IMR-90 (cell line): Measurements from ENCODE around the gene UBXN6.

Experiments used
- BHLHE40 ChIP-seq: fragments of 150-350 bp; IDR thresholded peaks from 2 replicates; pipeline ENCODE4 v1.6.1; 2016; ENCODE audit warnings: mild to moderate bottlenecking, low read depth, low read length
- CEBPB ChIP-seq: IDR thresholded peaks from 2 replicates; pipeline ENCODE4 v1.6.1; 2012; ENCODE audit warnings: low read depth, low read length, improper control_type of control experiment
- CTCF ChIP-seq: conservative IDR thresholded peaks from 2 replicates; pipeline ENCODE4 v1.5.1; 2012; ENCODE audit warnings: mild to moderate bottlenecking, low read depth, low read length, improper control_type of control experiment
- ELK1 ChIP-seq: fragments of 150-350 bp; IDR thresholded peaks from 2 replicates; pipeline ENCODE4 v1.6.1; 2016; ENCODE audit warnings: low read depth, mild to moderate bottlenecking, low read length, moderate library complexity, borderline replicate concordance
- FOS ChIP-seq: fragments of 150-350 bp; IDR thresholded peaks from 2 replicates; pipeline ENCODE4 v1.6.1; 2016; ENCODE audit warnings: low read depth, low read length
- MAZ ChIP-seq: IDR thresholded peaks from 2 replicates; pipeline ENCODE4 v1.6.1; 2012; ENCODE audit warnings: low read depth, mild to moderate bottlenecking, low read length, improper control_type of control experiment, moderate library complexity, borderline replicate concordance
- MXI1 ChIP-seq: IDR thresholded peaks from 2 replicates; pipeline ENCODE4 v1.6.1; 2012; ENCODE audit warnings: low read depth, mild to moderate bottlenecking, low read length, moderate library complexity, borderline replicate concordance
- NFE2L2 ChIP-seq: fragments of 150-350 bp; IDR thresholded peaks from 2 replicates; pipeline ENCODE4 v1.6.1; 2016; ENCODE audit warnings: low read depth, mild to moderate bottlenecking, low read length
- POLR2A ChIP-seq: IDR thresholded peaks from 2 replicates; pipeline ENCODE4 v1.6.1; 2012; ENCODE audit warnings: mild to moderate bottlenecking, low read depth, low read length
- RAD21 ChIP-seq: IDR thresholded peaks from 2 replicates; pipeline ENCODE4 v1.6.1; 2012; ENCODE audit warnings: low read length, improper control_type of control experiment
- RCOR1 ChIP-seq: IDR thresholded peaks from 2 replicates; pipeline ENCODE4 v1.6.1; 2012; ENCODE audit warnings: mild to moderate bottlenecking, low read length, improper control_type of control experiment; ENCODE audit not compliant: insufficient replicate concordance
- USF2 ChIP-seq: fragments of 150-350 bp; IDR thresholded peaks from 2 replicates; pipeline ENCODE4 v1.6.1; 2017; ENCODE audit warnings: mild to moderate bottlenecking, antibody characterized with exemption, low read length, low read depth

- no peak for TF ChIP-seq CTCF
- peak; percentile 71; the same call in 1 of the 2 replicates for TF ChIP-seq POLR2A
- no peak for TF ChIP-seq ELK1
- peak; percentile 70; the same call in 1 of the 2 replicates for TF ChIP-seq MXI1
- TF ChIP-seq RCOR1: no peak
- TF ChIP-seq NFE2L2: no peak
- no peak for TF ChIP-seq FOS
- no peak for TF ChIP-seq RAD21
- no peak for TF ChIP-seq BHLHE40
- TF ChIP-seq CEBPB: no peak
- TF ChIP-seq MAZ: peak; percentile 16; the same call in 1 of the 2 replicates
- 0 out of 2 replicates have a peak, but pooled peaks have one; percentile 19 for TF ChIP-seq USF2
Observed at GRCh38 chr19:4456843-4457653, 546 bp downstream of the UBXN6 start.
